Measurements from ENCODE around the gene MRTO4. TPM values are rescaled to one million over a fixed set of nuclear protein-coding genes. Genes with fewer than 3 reads are reported as not detected.

MRTO4 gene
- total RNA-seq, 1 donor from 2014 or later: 29.1 TPM

Other genes with a start within 250 kb of the MRTO4 start
- gene UBR4, start 41.5 kb upstream of the MRTO4 start, total RNA-seq (ENCODE audit: unreplicated experiment): 176 TPM
- 98.9 TPM for gene EMC1, start 281 bp upstream of the MRTO4 start, total RNA-seq (ENCODE audit: unreplicated experiment)
- 1.9 TPM for gene AKR7A3, start 37.0 kb downstream of the MRTO4 start, total RNA-seq (ENCODE audit: unreplicated experiment)
- 35.7 TPM for gene AKR7A2, start 60.3 kb downstream of the MRTO4 start, total RNA-seq (ENCODE audit: unreplicated experiment)
- gene SLC66A1, start 60.5 kb downstream of the MRTO4 start, total RNA-seq (ENCODE audit: unreplicated experiment): 41.1 TPM
- 326 TPM for gene CAPZB, start 233.7 kb downstream of the MRTO4 start, total RNA-seq (ENCODE audit: unreplicated experiment)

All from glutamatergic neuron (in vitro differentiated cells).